Ishikawa (cell line): ENCODE results near the gene MXI1.

ENCODE experiments used
- CREB1 ChIP-seq: IDR thresholded peaks from 2 replicates; pipeline ENCODE4 v1.6.1; 2012; ENCODE audit warnings: low read depth
- EP300 ChIP-seq: IDR thresholded peaks from 2 replicates; pipeline ENCODE4 v1.6.1; 2012; ENCODE audit warnings: borderline replicate concordance
- MAX ChIP-seq: IDR thresholded peaks from 2 replicates; pipeline ENCODE4 v1.6.1; 2012
- NFIC ChIP-seq: IDR thresholded peaks from 2 replicates; pipeline ENCODE4 v1.6.1; 2012
- RAD21 ChIP-seq: IDR thresholded peaks from 2 replicates; pipeline ENCODE4 v1.6.1; 2012; ENCODE audit warnings: low read depth
- REST ChIP-seq: IDR thresholded peaks from 2 replicates; pipeline ENCODE4 v1.6.1; 2012; ENCODE audit warnings: low read depth, mild to moderate bottlenecking
- TAF1 ChIP-seq: IDR thresholded peaks from 2 replicates; pipeline ENCODE4 v1.6.1; 2012; ENCODE audit warnings: low read depth, mild to moderate bottlenecking
- USF1 ChIP-seq: IDR thresholded peaks from 2 replicates; pipeline ENCODE4 v1.6.1; 2012

GRCh38 chr10:110268971-110269370 is 61.6 kb downstream of the MXI1 start:
- TF ChIP-seq MAX = no peak
- TF ChIP-seq NFIC = no peak
- no peak for TF ChIP-seq CREB1
- TF ChIP-seq RAD21 = no peak
- TF ChIP-seq EP300 = no peak
- TF ChIP-seq TAF1 = no peak
- no peak for TF ChIP-seq REST
- no peak for TF ChIP-seq USF1
